HCT116 (cell line): Measurements from ENCODE around the gene MORF4L1.

Experiments
- CEBPB ChIP-seq: IDR thresholded peaks from 2 replicates; pipeline ENCODE4 v1.6.1; 2012; ENCODE audit warnings: low read depth
- CTCF ChIP-seq, 3 experiments: fragments of 200-600 bp in 1 of 3; sonication (generic) in 1 of 3; IDR thresholded peaks in 2 of 3; conservative IDR thresholded peaks in 1 of 3; 2 replicates each; pipeline ENCODE4 v1.5.1; 2012 to 2017; ENCODE audit warnings: low read depth in 2 of 3, low read length in 2 of 3, antibody characterized with exemption in 1 of 3, borderline replicate concordance in 1 of 3, control low read depth in 1 of 3, mild to moderate bottlenecking in 1 of 3, mixed read lengths in 1 of 3, mixed run types in 1 of 3, moderate library complexity in 1 of 3; ENCODE audit not compliant: insufficient read depth in 1 of 3
- EGR1 ChIP-seq: IDR thresholded peaks from 2 replicates; pipeline ENCODE4 v1.6.1; 2012; ENCODE audit warnings: low read depth
- POLR2A ChIP-seq: IDR thresholded peaks from 2 replicates; pipeline ENCODE4 v1.7.0; 2011; ENCODE audit warnings: borderline replicate concordance; ENCODE audit not compliant: insufficient read depth, insufficient read length; ENCODE audit errors: extremely low read depth
- POLR2AphosphoS5 ChIP-seq: IDR thresholded peaks from 2 replicates; pipeline ENCODE4 v1.6.1; 2011; ENCODE audit warnings: mild to moderate bottlenecking, low read depth, low read length, moderate library complexity
- REST ChIP-seq: IDR thresholded peaks from 2 replicates; pipeline ENCODE4 v1.6.1; 2012; ENCODE audit warnings: low read depth
- SIN3A ChIP-seq: IDR thresholded peaks from 2 replicates; pipeline ENCODE4 v1.6.1; 2012; ENCODE audit warnings: low read depth
- SP1 ChIP-seq: IDR thresholded peaks from 2 replicates; pipeline ENCODE4 v1.6.1; 2012; ENCODE audit warnings: low read depth
- TCF7L2 ChIP-seq: IDR thresholded peaks from 2 replicates; pipeline ENCODE4 v1.7.0; 2011; ENCODE audit warnings: borderline replicate concordance, inconsistent platforms; ENCODE audit not compliant: insufficient read depth, insufficient read length; ENCODE audit errors: extremely low read depth
- ZNF274 ChIP-seq: fragments of 200-500 bp; sonication (Bioruptor generic); IDR thresholded peaks from 2 replicates; pipeline ENCODE4 v1.6.1; 2014; ENCODE audit warnings: mild to moderate bottlenecking, low read depth, low read length, inconsistent platforms

GRCh38 chr15:78909160-78909695 is 36.5 kb downstream of the MORF4L1 start:
- TF ChIP-seq CTCF (IDR thresholded peaks at IDR 0.05 in 2 of 3, conservative IDR thresholded peaks at IDR 0.05 in 1 of 3; ENCODE audit: borderline replicate concordance in 1 of 3, insufficient read depth in 1 of 3, low read depth in 2 of 3, low read length in 2 of 3) (no peak), ZNF274 (no peak), CEBPB (no peak), REST (no peak), SIN3A (no peak), TCF7L2 (no peak), POLR2AphosphoS5 (no peak), SP1 (no peak), POLR2A (no peak), EGR1 (no peak)
